Neutrophil (primary cell): ENCODE measurements around the gene NR2F1-AS1.
"Not testable (repeated sequence)": the region's sequence is repeated elsewhere in the genome, so short reads cannot be mapped to it uniquely, and the experiment has no call there.

Experiments used
- H3K27ac ChIP-seq: fragments of 200-600 bp; sonication (generic); 2 replicates; pipeline ENCODE4 v1.5.1; 2016; ENCODE audit warnings: mild to moderate bottlenecking, moderate library complexity
- H3K27me3 ChIP-seq: fragments of 200-600 bp; sonication (generic); 2 replicates; pipeline ENCODE4 v1.6.0; 2016; ENCODE audit warnings: mild to moderate bottlenecking
- H3K36me3 ChIP-seq: fragments of 200-600 bp; sonication (generic); 2 replicates; pipeline ENCODE4 v1.5.1; 2017
- H3K4me1 ChIP-seq, 2 experiments: fragments of 200-600 bp in 1 of 2; sonication (generic) in 1 of 2; 1 replicate in 1 of 2; 2 replicates in 1 of 2; pipeline versions ENCODE4 v1.5.1 to v1.6.1; 2013 to 2016; ENCODE audit warnings: low read depth in 1 of 2, low read length in 1 of 2, mild to moderate bottlenecking in 1 of 2, moderate library complexity in 1 of 2; ENCODE audit not compliant: control insufficient read depth in 1 of 2, insufficient read depth in 1 of 2
- H3K4me3 ChIP-seq, 2 experiments: fragments of 200-600 bp in 1 of 2; sonication (generic) in 1 of 2; 1 replicate in 1 of 2; 2 replicates in 1 of 2; pipeline ENCODE4 v1.5.1; 2013 to 2016; ENCODE audit warnings: low read depth in 1 of 2, low read length in 1 of 2, mild to moderate bottlenecking in 1 of 2, moderate library complexity in 1 of 2
- H3K9me3 ChIP-seq: fragments of 200-600 bp; sonication (generic); 2 replicates; pipeline ENCODE4 v1.5.1; 2016
- CTCF ChIP-seq: fragments of 200-600 bp; sonication (generic); IDR thresholded peaks from 2 replicates; pipeline ENCODE4 v1.5.1; 2016; ENCODE audit warnings: antibody characterized with exemption

NR2F1-AS1 gene

GRCh38 chr5:93512799-93513198 is 68.2 kb downstream of the NR2F1-AS1 start:
- Histone ChIP-seq H3K27ac (no peak overlapping the region), H3K27me3 (no peaks in the 10 kb centered on the region), H3K9me3 (no peaks in the 10 kb centered on the region), H3K4me3 (no peak overlapping the region), H3K4me1 (no peaks in the 10 kb centered on the region), H3K36me3 (no peaks in the 10 kb centered on the region)
- TF ChIP-seq CTCF, result no peak

GRCh38 chr5:93511445-93511844 is 69.6 kb downstream of the NR2F1-AS1 start:
- Histone ChIP-seq H3K36me3 (no peaks in the 10 kb centered on the region), H3K9me3 (no peaks in the 10 kb centered on the region), H3K4me1 (no peaks in the 10 kb centered on the region), H3K27ac (no peak overlapping the region), H3K4me3 (no peak overlapping the region), H3K27me3 (no peaks in the 10 kb centered on the region)
- no peak for TF ChIP-seq CTCF

- Histone ChIP-seq H3K4me1 (no peaks in the 10 kb centered on the region), H3K27me3 (no peaks in the 10 kb centered on the region), H3K27ac (no peak overlapping the region), H3K36me3 (no peaks in the 10 kb centered on the region), H3K9me3 (no peaks in the 10 kb centered on the region), H3K4me3 (no peak overlapping the region)
- no peak for TF ChIP-seq CTCF
Observed at GRCh38 chr5:93510626-93511380, 70.2 kb downstream of the NR2F1-AS1 start.

- not testable (repeated sequence) for H3K27me3 ChIP-seq, H3K27ac ChIP-seq, H3K4me3 ChIP-seq, H3K9me3 ChIP-seq, H3K36me3 ChIP-seq, H3K4me1 ChIP-seq
Observed at GRCh38 chr5:93505553-93505952, 75.5 kb downstream of the NR2F1-AS1 start.

- Histone ChIP-seq H3K27me3 (no peaks in the 10 kb centered on the region), H3K36me3 (no peaks in the 10 kb centered on the region), H3K27ac (no peak overlapping the region), H3K4me3 (no peak overlapping the region), H3K4me1 (no peaks in the 10 kb centered on the region), H3K9me3 (no peaks in the 10 kb centered on the region)
- no peak for TF ChIP-seq CTCF
Observed at GRCh38 chr5:93503598-93504067, 77.4 kb downstream of the NR2F1-AS1 start.

- Histone ChIP-seq H3K4me3 (no peak overlapping the region), H3K36me3 (no peaks in the 10 kb centered on the region), H3K27me3 (no peaks in the 10 kb centered on the region), H3K9me3 (no peaks in the 10 kb centered on the region), H3K4me1 (no peaks in the 10 kb centered on the region), H3K27ac (no peak overlapping the region)
- TF ChIP-seq CTCF, result no peak
Observed at GRCh38 chr5:93497096-93497495, 83.9 kb downstream of the NR2F1-AS1 start.
